Right lobe of liver (tissue), 6 donors: ENCODE results near the gene CMPK2. TPM values are rescaled to one million over a fixed set of nuclear protein-coding genes. Genes with fewer than 3 reads are reported as not detected.

ENCODE experiments used
- ATAC-seq, 4 donors: fragments of 200-7000 bp; cut with Tn5 transposase; one replicate each; pipeline ENCODE4 v1.9.1; 2020; ENCODE audit warnings: mild to moderate bottlenecking in 4 of 4, moderate library complexity in 4 of 4
- DNase-seq, 3 donors: peaks; one replicate each; pipeline ENCODE4 v3.0.0-alpha.2; 2020
- H3K27ac ChIP-seq, 3 donors: fragments of 200-600 bp; one replicate each; pipeline ENCODE4 v1.8.0; 2022
- H3K27me3 ChIP-seq, 2 donors: fragments of 200-600 bp; one replicate each; pipeline ENCODE4 v1.8.0; 2022
- H3K36me3 ChIP-seq, 4 donors: fragments of 200-600 bp; sonication (generic) in 1 of 4; one replicate each; pipeline versions ENCODE4 v1.5.1 to v1.8.0; 2017 to 2022; ENCODE audit warnings: control low read depth in 1 of 4
- H3K4me1 ChIP-seq, 4 donors: fragments of 200-600 bp; sonication (generic) in 1 of 4; one replicate each; pipeline versions ENCODE4 v1.5.1 to v1.8.0; 2017 to 2022; ENCODE audit warnings: control low read depth in 1 of 4
- H3K4me3 ChIP-seq, 3 donors: fragments of 200-600 bp; one replicate each; pipeline ENCODE4 v1.8.0; 2022
- H3K9me3 ChIP-seq, 4 donors: fragments of 200-600 bp; sonication (generic) in 1 of 4; one replicate each; pipeline versions ENCODE4 v1.5.1 to v1.8.0; 2017 to 2022; ENCODE audit warnings: control low read depth in 1 of 4
- CTCF ChIP-seq, 4 donors: fragments of 200-600 bp in 3 of 4; fragments of 450-650 bp in 1 of 4; IDR thresholded peaks; one replicate each; pipeline versions ENCODE4 v1.5.1 to v1.8.0; 2016 to 2022; ENCODE audit warnings: antibody characterized with exemption in 4 of 4, mild to moderate bottlenecking in 2 of 4
- POLR2A ChIP-seq: fragments of 450-650 bp; IDR thresholded peaks from one replicate; pipeline ENCODE4 v1.6.1; 2017; ENCODE audit warnings: antibody characterized with exemption, mild to moderate bottlenecking
- WGBS: methylation state at CpG from one replicate; pipeline ENCODE4 v1.1.6; 2018; ENCODE audit warnings: low coverage, low lambda C conversion rate; ENCODE audit not compliant: insufficient coverage; ENCODE audit errors: missing lambda C conversion rate; 5-methylcytosine and 5-hydroxymethylcytosine counted together
- intact Hi-C, 2 donors: fragments of 100-400 bp; cut with DNase I; formaldehyde crosslinking; loops; one replicate each; pipeline versions ENCODE4 v1.11.2 to v1.14.1; 2022
- total RNA-seq, 6 experiments: library from RNA; depleted of rRNA in 2 of 6; stranded (reverse); fragments of >200 nt in 2 of 6; fragmentation: NEBNext Ultra II Directional in 3 of 6; extraction: Animal tissue kit (Norgen Biotek cat#: 25700) in 3 of 6; gene quantifications; one replicate each; pipeline versions ENCODE4 v1.1.0 to v1.2.4, GENCODE V29; 2016 to 2023
- donor health status: DM: no; HTN: yes; CAD: no.
- donor health status: DM: no; HTN: no; CAD: no.
- donor health status: DM: no; HTN: no; CAD: no.
- donor health status: DM: no; HTN: yes; CAD: no.
- donor health status: DM: no; HTN: yes; CAD: no.

The CMPK2 gene
- total RNA-seq, 6 experiments from 2014 or later, result 1.9 to 5.1 (median 3.8) TPM

GRCh38 chr2:6881516-6881915 is 15.8 kb upstream of the CMPK2 start:
- H3K36me3 ChIP-seq, result no peaks in the 10 kb centered on the region
- no peak overlapping the region for H3K27ac ChIP-seq
- H3K27me3 ChIP-seq, result no peaks in the 10 kb centered on the region
- H3K4me1 ChIP-seq, result peaks cover 0 to 11% (median 2%) of the 10 kb centered on the region in 4 donors
- no peak for DNase-seq
- H3K4me3 ChIP-seq, result no peak overlapping the region
- no peak for TF ChIP-seq CTCF (IDR thresholded peaks at IDR 0.05)
- no peak for TF ChIP-seq POLR2A
- no peak for ATAC-seq
- intact Hi-C loops, result no loop called here
- WGBS, result 87% methylated on average over 3 of the region's 5 CpGs
- no peaks in the 10 kb centered on the region for H3K9me3 ChIP-seq

- DNase-seq (no peak), ATAC-seq (no peak)
- H3K4me1 ChIP-seq, result peaks cover 0 to 11% (median 2%) of the 10 kb centered on the region in 4 donors
- no peaks in the 10 kb centered on the region for H3K27me3 ChIP-seq
- no peak overlapping the region for H3K27ac ChIP-seq
- H3K4me3 ChIP-seq, result no peak overlapping the region
- no peak for TF ChIP-seq CTCF (IDR thresholded peaks at IDR 0.05)
- TF ChIP-seq POLR2A, result no peak
- H3K9me3 ChIP-seq, result no peaks in the 10 kb centered on the region
- no peaks in the 10 kb centered on the region for H3K36me3 ChIP-seq
- intact Hi-C loops, result no loop called here
- 92% methylated on average over 1 of the region's 1 CpG for WGBS
Observed at GRCh38 chr2:6881046-6881445, 15.3 kb upstream of the CMPK2 start.

GRCh38 chr2:6880200-6880733 is 14.6 kb upstream of the CMPK2 start:
- Histone ChIP-seq H3K36me3 (no peaks in the 10 kb centered on the region), H3K27ac (no peak overlapping the region), H3K4me1 (peaks cover 0 to 11% (median 2%) of the 10 kb centered on the region in 4 donors), H3K9me3 (no peaks in the 10 kb centered on the region), H3K27me3 (no peaks in the 10 kb centered on the region), H3K4me3 (no peak overlapping the region)
- DNase-seq (no peak), ATAC-seq (no peak)
- TF ChIP-seq POLR2A (no peak), CTCF (IDR thresholded peaks at IDR 0.05) (no peak)
- intact Hi-C loops, result no loop called here
- 74% methylated on average over 2 of the region's 2 CpGs for WGBS

- H3K27ac ChIP-seq, result no peak overlapping the region
- peaks cover 0 to 11% (median 2%) of the 10 kb centered on the region in 4 donors for H3K4me1 ChIP-seq
- H3K27me3 ChIP-seq, result no peaks in the 10 kb centered on the region
- DNase-seq, result no peak
- H3K4me3 ChIP-seq, result no peak overlapping the region
- TF ChIP-seq CTCF (IDR thresholded peaks at IDR 0.05) (no peak), POLR2A (no peak)
- no peaks in the 10 kb centered on the region for H3K9me3 ChIP-seq
- intact Hi-C loops, result no loop called here
- WGBS, result 79% methylated on average over 2 of the region's 2 CpGs
- H3K36me3 ChIP-seq, result no peaks in the 10 kb centered on the region
- ATAC-seq, result no peak
Observed at GRCh38 chr2:6879011-6879410, 13.3 kb upstream of the CMPK2 start.

- H3K4me3 ChIP-seq, result no peak overlapping the region
- H3K9me3 ChIP-seq, result no peaks in the 10 kb centered on the region
- WGBS, result 53% methylated on average over 4 of the region's 4 CpGs
- no peak for DNase-seq
- ATAC-seq, result no peak
- no peak overlapping the region for H3K27ac ChIP-seq
- intact Hi-C loops, result no loop called here
- H3K36me3 ChIP-seq, result no peaks in the 10 kb centered on the region
- peaks cover 0 to 11% (median 2%) of the 10 kb centered on the region in 4 donors for H3K4me1 ChIP-seq
- no peak for TF ChIP-seq CTCF (IDR thresholded peaks at IDR 0.05)
- no peak for TF ChIP-seq POLR2A
- no peaks in the 10 kb centered on the region for H3K27me3 ChIP-seq
Observed at GRCh38 chr2:6878549-6878948, 12.8 kb upstream of the CMPK2 start.
